Body of pancreas (tissue), 4 donors: ENCODE data around the gene KDELR3.

Experiments
- POLR2A ChIP-seq, 3 donors: fragments of 450-650 bp; IDR thresholded peaks; one replicate each; pipeline ENCODE4 v1.6.1; 2016; ENCODE audit warnings: antibody characterized with exemption in 3 of 3, mild to moderate bottlenecking in 2 of 3
- TF ChIP-seq, protein P1 (sequence below), 7 experiments: fragments of 450-650 bp in 4 of 7; fragments of 200-600 bp in 3 of 7; sonication (generic) in 3 of 7; IDR thresholded peaks; one replicate each; pipeline ENCODE4 v1.5.1; 2016 to 2019; ENCODE audit warnings: antibody characterized with exemption in 7 of 7

DNA sequence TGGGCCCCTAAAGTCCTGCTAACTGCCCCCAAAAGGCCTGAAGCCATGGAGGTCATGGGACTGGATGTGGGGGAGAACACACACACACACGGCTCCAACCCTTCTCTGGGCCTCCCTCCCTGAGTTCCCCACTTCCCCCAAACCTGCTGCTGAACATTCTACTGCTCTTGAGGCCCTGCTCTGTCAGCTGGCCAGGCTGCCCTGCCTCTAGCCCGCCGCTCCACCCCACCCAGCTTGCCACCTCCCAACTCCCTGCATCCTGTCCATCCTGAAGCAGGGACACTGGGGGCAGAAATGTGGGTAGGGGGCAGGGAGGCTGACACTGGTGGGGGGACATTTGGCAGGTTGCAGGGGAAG is 13.9 kb upstream of the KDELR3 start:
- TF ChIP-seq, protein P1, sequence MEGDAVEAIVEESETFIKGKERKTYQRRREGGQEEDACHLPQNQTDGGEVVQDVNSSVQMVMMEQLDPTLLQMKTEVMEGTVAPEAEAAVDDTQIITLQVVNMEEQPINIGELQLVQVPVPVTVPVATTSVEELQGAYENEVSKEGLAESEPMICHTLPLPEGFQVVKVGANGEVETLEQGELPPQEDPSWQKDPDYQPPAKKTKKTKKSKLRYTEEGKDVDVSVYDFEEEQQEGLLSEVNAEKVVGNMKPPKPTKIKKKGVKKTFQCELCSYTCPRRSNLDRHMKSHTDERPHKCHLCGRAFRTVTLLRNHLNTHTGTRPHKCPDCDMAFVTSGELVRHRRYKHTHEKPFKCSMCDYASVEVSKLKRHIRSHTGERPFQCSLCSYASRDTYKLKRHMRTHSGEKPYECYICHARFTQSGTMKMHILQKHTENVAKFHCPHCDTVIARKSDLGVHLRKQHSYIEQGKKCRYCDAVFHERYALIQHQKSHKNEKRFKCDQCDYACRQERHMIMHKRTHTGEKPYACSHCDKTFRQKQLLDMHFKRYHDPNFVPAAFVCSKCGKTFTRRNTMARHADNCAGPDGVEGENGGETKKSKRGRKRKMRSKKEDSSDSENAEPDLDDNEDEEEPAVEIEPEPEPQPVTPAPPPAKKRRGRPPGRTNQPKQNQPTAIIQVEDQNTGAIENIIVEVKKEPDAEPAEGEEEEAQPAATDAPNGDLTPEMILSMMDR (IDR thresholded peaks at IDR 0.05): no peak
- no peak for TF ChIP-seq POLR2A (IDR thresholded peaks at IDR 0.05)
